ENCODE data around the gene SLC37A4.
A peak's percentile ranks its signal among the peaks of the same experiment; 100 is the strongest.

Gene SLC37A4

GRCh38 chr11:119029340-119030028 lies 1.2 kb downstream of the SLC37A4 start:
- Histone ChIP-seq H3F3A (ENCODE audit: control insufficient read depth, insufficient read depth) (no peaks in the 10 kb centered on the region; the same call in 1 of the 2 replicates), H3K4me3 (ENCODE audit: low read length) (peak overlapping the region; percentile 97), H3K36me3 (ENCODE audit: control insufficient read depth, low read length) (peaks cover 53% of the 10 kb centered on the region), H3K27ac (ENCODE audit: low read depth, low read length) (0 out of 2 replicates have a peak overlapping the region, but pooled peaks have one; percentile 48), H3K79me2 (ENCODE audit: control insufficient read depth, low read length) (peaks cover 24% of the 10 kb centered on the region), H3K4me1 (ENCODE audit: control insufficient read depth, low read length) (peaks cover 18% of the 10 kb centered on the region), H3K9me2 (replicated peaks; ENCODE audit: control insufficient read depth, low read length) (no peaks in the 10 kb centered on the region), H4K20me1 (ENCODE audit: control insufficient read depth, insufficient read depth, low read depth, low read length) (no peaks in the 10 kb centered on the region), H3K27me3 (ENCODE audit: control insufficient read depth, low read length) (no peaks in the 10 kb centered on the region), H3K9me3 (ENCODE audit: control insufficient read depth, insufficient read depth, low read length) (no peaks in the 10 kb centered on the region), H3K4me2 (ENCODE audit: low read length) (peak overlapping the region; percentile 64)
- TF ChIP-seq EZH2phosphoT487 (IDR thresholded peaks at IDR 0.05; ENCODE audit: borderline replicate concordance, low read length) (no peak), CTCF (IDR thresholded peaks at IDR 0.05; ENCODE audit: low read depth, low read length, poor library complexity, severe bottlenecking) (no peak)

GRCh38 chr11:119029069-119029339 lies 1.7 kb downstream of the SLC37A4 start:
- Histone ChIP-seq H3K27ac (ENCODE audit: low read depth, low read length) (no peak overlapping the region), H3K4me1 (ENCODE audit: control insufficient read depth, low read length) (peaks cover 18% of the 10 kb centered on the region), H4K20me1 (ENCODE audit: control insufficient read depth, insufficient read depth, low read depth, low read length) (no peaks in the 10 kb centered on the region), H3K4me2 (ENCODE audit: low read length) (peak overlapping the region; percentile 64), H3K9me3 (ENCODE audit: control insufficient read depth, insufficient read depth, low read length) (no peaks in the 10 kb centered on the region), H3K79me2 (ENCODE audit: control insufficient read depth, low read length) (peaks cover 24% of the 10 kb centered on the region), H3K36me3 (ENCODE audit: control insufficient read depth, low read length) (peaks cover 58% of the 10 kb centered on the region), H3F3A (ENCODE audit: control insufficient read depth, insufficient read depth) (no peaks in the 10 kb centered on the region; the same call in none of the 2 replicates), H3K4me3 (ENCODE audit: low read length) (peak overlapping the region; percentile 97), H3K27me3 (ENCODE audit: control insufficient read depth, low read length) (no peaks in the 10 kb centered on the region), H3K9me2 (replicated peaks; ENCODE audit: control insufficient read depth, low read length) (no peaks in the 10 kb centered on the region)
- TF ChIP-seq EZH2phosphoT487 (IDR thresholded peaks at IDR 0.05; ENCODE audit: borderline replicate concordance, low read length) (no peak), CTCF (IDR thresholded peaks at IDR 0.05; ENCODE audit: low read depth, low read length, poor library complexity, severe bottlenecking) (no peak)

- H4K20me1 ChIP-seq (ENCODE audit: control insufficient read depth, insufficient read depth, low read depth, low read length), result no peaks in the 10 kb centered on the region
- TF ChIP-seq CTCF (IDR thresholded peaks at IDR 0.05; ENCODE audit: low read depth, low read length, poor library complexity, severe bottlenecking) (no peak), EZH2phosphoT487 (IDR thresholded peaks at IDR 0.05; ENCODE audit: borderline replicate concordance, low read length) (no peak)
- no peaks in the 10 kb centered on the region for H3K9me2 ChIP-seq (replicated peaks; ENCODE audit: control insufficient read depth, low read length)
- peak overlapping the region; percentile 97 for H3K4me3 ChIP-seq (ENCODE audit: low read length)
- no peaks in the 10 kb centered on the region for H3K27me3 ChIP-seq (ENCODE audit: control insufficient read depth, low read length)
- peaks cover 63% of the 10 kb centered on the region for H3K36me3 ChIP-seq (ENCODE audit: control insufficient read depth, low read length)
- no peaks in the 10 kb centered on the region for H3K9me3 ChIP-seq (ENCODE audit: control insufficient read depth, insufficient read depth, low read length)
- no peak overlapping the region for H3K27ac ChIP-seq (ENCODE audit: low read depth, low read length)
- H3F3A ChIP-seq (ENCODE audit: control insufficient read depth, insufficient read depth), result peaks cover 5% of the 10 kb centered on the region
- H3K79me2 ChIP-seq (ENCODE audit: control insufficient read depth, low read length), result peaks cover 27% of the 10 kb centered on the region
- peaks cover 18% of the 10 kb centered on the region for H3K4me1 ChIP-seq (ENCODE audit: control insufficient read depth, low read length)
- H3K4me2 ChIP-seq (ENCODE audit: low read length), result peak overlapping the region; percentile 64
These were observed 2.2 kb downstream of the SLC37A4 start for GRCh38 chr11:119028346-119029068.

All from DOHH2 (cell line).